ENCODE data around the gene LHFPL5. TPM values are rescaled to one million over a fixed set of nuclear protein-coding genes. Genes with fewer than 3 reads are reported as not detected.

The LHFPL5 gene
- total and polyA plus RNA-seq, 9 donors: 0.19 TPM; not detected in 8

DNA sequence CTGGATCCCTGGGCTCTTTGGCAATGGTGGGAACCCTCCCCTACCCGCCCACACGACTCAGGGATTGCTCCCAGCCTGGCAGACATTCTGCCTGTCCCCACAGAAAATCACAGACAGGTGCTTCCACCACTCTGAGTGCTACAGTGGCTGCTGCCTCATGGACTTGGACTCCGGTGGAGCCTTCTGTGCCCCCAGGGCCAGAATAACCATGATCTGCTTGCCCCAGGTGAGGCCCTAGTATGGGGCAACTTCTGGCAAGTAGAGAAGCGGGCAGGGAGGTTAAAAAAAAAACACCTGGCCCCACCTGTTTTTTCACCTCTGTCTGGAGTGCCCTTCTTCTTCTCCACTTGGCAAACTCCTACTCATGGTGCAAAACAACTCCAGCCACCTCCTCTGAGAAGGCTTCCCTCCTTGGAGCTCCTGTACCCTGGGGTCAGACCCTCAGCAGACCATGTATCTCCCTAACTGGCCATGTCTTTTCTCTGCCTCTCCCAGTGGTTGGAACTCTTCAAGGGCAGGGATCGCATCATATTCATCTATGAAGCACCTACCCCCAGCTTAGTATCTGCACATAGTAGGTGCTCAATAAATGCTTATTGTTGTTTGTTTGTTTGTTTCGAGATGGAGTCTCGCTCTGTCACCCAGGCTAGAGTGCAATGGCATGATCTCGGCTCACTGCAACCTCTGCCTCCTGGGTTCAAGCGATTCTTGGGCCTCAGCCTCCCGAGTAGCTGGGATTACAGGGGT, 27.6 kb upstream of the LHFPL5 start:
- H3K27ac ChIP-seq (ENCODE audit: low read length): no peak overlapping the region
- peaks cover 23% of the 10 kb centered on the region for H3K27me3 ChIP-seq (ENCODE audit: control insufficient read depth, insufficient read depth, low read length)
- no peak overlapping the region for H3K4me3 ChIP-seq (ENCODE audit: low read length)
- H3K4me1 ChIP-seq (ENCODE audit: control insufficient read depth, insufficient read depth, low read length): no peaks in the 10 kb centered on the region
- H3K36me3 ChIP-seq (ENCODE audit: control insufficient read depth, insufficient read depth, low read length): no peaks in the 10 kb centered on the region
- WGBS (ENCODE audit: insufficient coverage): 83% methylated on average over 6 of the region's 10 CpGs
- H3K9me3 ChIP-seq (replicated peaks; ENCODE audit: control insufficient read depth, low read depth, low read length): no peaks in the 10 kb centered on the region
- no peak for DNase-seq

DNA sequence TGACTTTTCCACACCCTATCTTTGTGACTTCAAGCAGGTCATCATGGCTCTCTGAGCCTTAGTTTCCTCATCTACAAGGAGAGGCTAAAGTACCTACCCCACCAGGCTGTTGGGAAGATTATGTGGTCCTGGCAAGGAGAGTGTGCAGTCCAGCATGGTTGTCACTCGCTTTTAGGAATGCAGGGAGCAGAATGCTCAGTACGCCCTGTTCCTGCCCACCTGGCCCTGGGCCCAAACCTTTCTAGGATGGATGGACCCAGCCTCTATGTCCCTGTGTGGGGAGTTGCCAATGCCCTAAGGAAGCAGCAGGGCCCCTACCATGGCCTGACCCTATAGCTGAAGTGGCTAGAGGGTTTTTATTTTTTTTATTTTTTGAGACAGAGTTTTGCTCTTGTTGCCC, 26.7 kb upstream of the LHFPL5 start:
- H3K36me3 ChIP-seq (ENCODE audit: control insufficient read depth, insufficient read depth, low read length): no peaks in the 10 kb centered on the region
- H3K27ac ChIP-seq (ENCODE audit: low read length): no peak overlapping the region
- no peak for DNase-seq
- H3K4me1 ChIP-seq (ENCODE audit: control insufficient read depth, insufficient read depth, low read length): no peaks in the 10 kb centered on the region
- 82% methylated on average over 2 of the region's 2 CpGs for WGBS (ENCODE audit: insufficient coverage)
- H3K4me3 ChIP-seq (ENCODE audit: low read length): no peak overlapping the region
- no peaks in the 10 kb centered on the region for H3K9me3 ChIP-seq (replicated peaks; ENCODE audit: control insufficient read depth, low read depth, low read length)
- peaks cover 23% of the 10 kb centered on the region for H3K27me3 ChIP-seq (ENCODE audit: control insufficient read depth, insufficient read depth, low read length)

GRCh38 chr6:35780719-35781118, 24.4 kb upstream of the LHFPL5 start, which contains the start of gene CLPSL1:
Gene CLPSL1 (plus strand): TSS chr6:35781019. CDS start chr6:35781111, 92 bp downstream.
- Histone ChIP-seq H3K4me3 (ENCODE audit: low read length) (no peak within 1 kb of the TSS), H3K27ac (ENCODE audit: low read length) (no peak within 1 kb of the TSS), H3K4me1 (ENCODE audit: control insufficient read depth, insufficient read depth, low read length) (no peaks in the 10 kb centered on the region), H3K36me3 (ENCODE audit: control insufficient read depth, insufficient read depth, low read length) (no peaks in the 10 kb centered on the region), H3K27me3 (ENCODE audit: control insufficient read depth, insufficient read depth, low read length) (peaks cover 24% of the 10 kb centered on the region), H3K9me3 (replicated peaks; ENCODE audit: control insufficient read depth, low read depth, low read length) (no peaks in the 10 kb centered on the region)
- no peak for DNase-seq
- WGBS (ENCODE audit: insufficient coverage): 82% methylated on average over 3 of the region's 7 CpGs

GRCh38 chr6:35781290-35781689, 23.9 kb upstream of the LHFPL5 start:
- no peaks in the 10 kb centered on the region for H3K36me3 ChIP-seq (ENCODE audit: control insufficient read depth, insufficient read depth, low read length)
- H3K9me3 ChIP-seq (replicated peaks; ENCODE audit: control insufficient read depth, low read depth, low read length): no peaks in the 10 kb centered on the region
- no CpG with 5 or more reads among the region's 2 CpGs for WGBS (ENCODE audit: insufficient coverage)
- H3K27me3 ChIP-seq (ENCODE audit: control insufficient read depth, insufficient read depth, low read length): peaks cover 20% of the 10 kb centered on the region
- H3K4me3 ChIP-seq (ENCODE audit: low read length): no peak overlapping the region
- H3K4me1 ChIP-seq (ENCODE audit: control insufficient read depth, insufficient read depth, low read length): no peaks in the 10 kb centered on the region
- DNase-seq: no peak
- no peak overlapping the region for H3K27ac ChIP-seq (ENCODE audit: low read length)

DNA sequence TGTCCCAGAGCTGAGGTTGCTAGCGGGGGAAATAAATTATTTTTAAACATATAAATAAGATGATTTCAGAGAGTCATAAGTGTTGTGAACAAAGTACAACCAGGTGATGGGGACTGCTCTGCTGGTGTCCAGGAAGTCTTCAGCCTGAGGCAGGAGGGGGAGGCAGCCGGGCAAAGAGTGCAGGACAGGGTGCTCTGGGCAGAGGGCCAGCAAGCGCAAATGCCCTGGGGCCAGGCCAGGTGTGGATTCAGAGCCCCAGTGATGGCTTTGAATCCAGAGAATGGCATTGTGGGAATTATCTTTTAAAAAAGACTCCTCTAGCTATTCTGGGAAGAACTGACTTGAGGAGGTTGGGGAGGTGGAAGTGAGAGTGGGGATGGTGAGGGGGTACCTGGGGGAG, 22.7 kb upstream of the LHFPL5 start:
- no peaks in the 10 kb centered on the region for H3K9me3 ChIP-seq (replicated peaks; ENCODE audit: control insufficient read depth, low read depth, low read length)
- no peak overlapping the region for H3K27ac ChIP-seq (ENCODE audit: low read length)
- DNase-seq: no peak
- no peaks in the 10 kb centered on the region for H3K36me3 ChIP-seq (ENCODE audit: control insufficient read depth, insufficient read depth, low read length)
- 50% methylated on average over 2 of the region's 3 CpGs for WGBS (ENCODE audit: insufficient coverage)
- H3K4me3 ChIP-seq (ENCODE audit: low read length): no peak overlapping the region
- H3K27me3 ChIP-seq (ENCODE audit: control insufficient read depth, insufficient read depth, low read length): peaks cover 23% of the 10 kb centered on the region
- H3K4me1 ChIP-seq (ENCODE audit: control insufficient read depth, insufficient read depth, low read length): no peaks in the 10 kb centered on the region

DNA sequence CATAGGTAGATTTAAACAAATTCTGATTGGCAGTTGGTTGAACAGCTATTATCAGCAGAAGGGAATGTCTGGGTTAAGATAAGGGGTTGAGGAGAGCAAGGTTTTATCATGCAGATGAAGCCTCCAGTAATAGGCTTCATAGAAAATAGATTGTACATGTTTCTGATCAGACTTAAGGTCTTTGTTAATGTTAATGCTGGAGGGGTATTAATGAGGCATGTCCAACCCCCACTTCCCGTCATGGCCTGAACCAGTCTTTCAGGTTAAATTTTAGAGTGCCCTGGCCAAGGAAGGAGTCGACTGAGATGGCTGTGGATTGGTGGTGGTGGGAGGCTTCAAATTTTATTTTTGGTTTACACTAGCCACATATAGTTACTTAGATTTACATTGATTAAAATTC, 21.0 kb upstream of the LHFPL5 start:
- no CpG with 5 or more reads among the region's 2 CpGs for WGBS (ENCODE audit: insufficient coverage)
- H3K27me3 ChIP-seq (ENCODE audit: control insufficient read depth, insufficient read depth, low read length): peaks cover 28% of the 10 kb centered on the region
- H3K36me3 ChIP-seq (ENCODE audit: control insufficient read depth, insufficient read depth, low read length): no peaks in the 10 kb centered on the region
- H3K4me1 ChIP-seq (ENCODE audit: control insufficient read depth, insufficient read depth, low read length): no peaks in the 10 kb centered on the region
- DNase-seq: no peak
- no peaks in the 10 kb centered on the region for H3K9me3 ChIP-seq (replicated peaks; ENCODE audit: control insufficient read depth, low read depth, low read length)
- H3K27ac ChIP-seq (ENCODE audit: low read length): no peak overlapping the region
- no peak overlapping the region for H3K4me3 ChIP-seq (ENCODE audit: low read length)

DNA sequence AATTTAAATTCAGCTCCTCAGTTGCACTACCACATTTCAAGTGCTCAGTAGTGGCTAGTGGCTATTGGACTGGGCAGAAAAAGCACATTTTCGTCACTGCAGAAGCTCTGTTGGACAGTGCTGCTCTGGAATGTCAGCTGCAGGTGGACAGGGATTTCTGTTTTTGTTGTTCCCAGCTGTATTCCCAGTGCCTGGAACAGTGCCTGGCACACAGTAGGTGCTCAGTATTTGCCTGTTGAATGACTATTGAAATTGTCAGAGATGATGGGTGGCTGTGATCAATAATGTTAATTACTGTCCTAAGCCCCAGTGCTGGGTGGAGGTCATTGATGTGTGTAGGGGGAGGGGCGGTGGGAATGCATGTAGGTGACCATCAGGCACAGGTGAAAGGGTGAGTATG, 18.9 kb upstream of the LHFPL5 start:
- no peak overlapping the region for H3K4me3 ChIP-seq (ENCODE audit: low read length)
- 37% methylated on average over 2 of the region's 2 CpGs for WGBS (ENCODE audit: insufficient coverage)
- no peak overlapping the region for H3K27ac ChIP-seq (ENCODE audit: low read length)
- H3K27me3 ChIP-seq (ENCODE audit: control insufficient read depth, insufficient read depth, low read length): peaks cover 28% of the 10 kb centered on the region
- H3K36me3 ChIP-seq (ENCODE audit: control insufficient read depth, insufficient read depth, low read length): no peaks in the 10 kb centered on the region
- no peaks in the 10 kb centered on the region for H3K4me1 ChIP-seq (ENCODE audit: control insufficient read depth, insufficient read depth, low read length)
- no peak for DNase-seq
- no peaks in the 10 kb centered on the region for H3K9me3 ChIP-seq (replicated peaks; ENCODE audit: control insufficient read depth, low read depth, low read length)

GRCh38 chr6:35786810-35787209, 18.3 kb upstream of the LHFPL5 start:
- Histone ChIP-seq H3K27ac (ENCODE audit: low read length) (no peak overlapping the region), H3K9me3 (replicated peaks; ENCODE audit: control insufficient read depth, low read depth, low read length) (no peaks in the 10 kb centered on the region), H3K36me3 (ENCODE audit: control insufficient read depth, insufficient read depth, low read length) (no peaks in the 10 kb centered on the region), H3K4me3 (ENCODE audit: low read length) (no peak overlapping the region), H3K27me3 (ENCODE audit: control insufficient read depth, insufficient read depth, low read length) (peaks cover 28% of the 10 kb centered on the region), H3K4me1 (ENCODE audit: control insufficient read depth, insufficient read depth, low read length) (no peaks in the 10 kb centered on the region)
- no peak for DNase-seq
- WGBS (ENCODE audit: insufficient coverage): 29% methylated on average over 22 of the region's 25 CpGs

GRCh38 chr6:35787266-35788218, 17.6 kb upstream of the LHFPL5 start:
- no peaks in the 10 kb centered on the region for H3K9me3 ChIP-seq (replicated peaks; ENCODE audit: control insufficient read depth, low read depth, low read length)
- DNase-seq: no peak
- H3K27ac ChIP-seq (ENCODE audit: low read length): no peak overlapping the region
- H3K4me3 ChIP-seq (ENCODE audit: low read length): no peak overlapping the region
- peaks cover 27% of the 10 kb centered on the region for H3K27me3 ChIP-seq (ENCODE audit: control insufficient read depth, insufficient read depth, low read length)
- 77% methylated on average over 10 of the region's 13 CpGs for WGBS (ENCODE audit: insufficient coverage)
- no peaks in the 10 kb centered on the region for H3K4me1 ChIP-seq (ENCODE audit: control insufficient read depth, insufficient read depth, low read length)
- no peaks in the 10 kb centered on the region for H3K36me3 ChIP-seq (ENCODE audit: control insufficient read depth, insufficient read depth, low read length)

DNA sequence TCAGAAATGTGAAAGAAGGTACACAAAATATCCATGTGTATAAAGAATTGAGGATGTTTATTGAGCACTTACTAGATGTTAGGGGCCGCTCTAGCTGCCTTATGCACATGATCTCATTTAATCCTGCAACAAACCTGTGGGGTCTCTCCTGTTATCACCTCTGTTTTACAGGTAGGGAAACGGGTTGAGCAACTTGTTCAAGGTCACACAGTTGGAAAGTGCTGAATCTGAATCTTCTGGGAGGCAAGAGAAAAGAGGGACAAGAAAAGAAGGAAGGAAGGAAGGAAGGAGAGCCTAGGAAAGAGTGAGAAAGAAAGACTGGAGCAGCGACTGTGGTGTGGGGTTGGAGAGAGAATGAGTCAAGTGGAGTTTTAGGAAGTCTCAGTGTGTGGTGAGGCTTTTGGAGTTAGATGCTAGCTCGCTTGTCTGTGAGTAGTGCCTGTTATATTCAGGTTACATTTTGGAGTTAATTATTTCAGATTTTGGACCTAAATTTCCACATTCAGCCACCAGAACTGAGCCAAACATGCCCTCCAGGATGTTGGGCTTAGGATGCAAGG, 16.6 kb upstream of the LHFPL5 start:
- Histone ChIP-seq H3K4me3 (ENCODE audit: low read length) (no peak overlapping the region), H3K36me3 (ENCODE audit: control insufficient read depth, insufficient read depth, low read length) (no peaks in the 10 kb centered on the region), H3K9me3 (replicated peaks; ENCODE audit: control insufficient read depth, low read depth, low read length) (no peaks in the 10 kb centered on the region), H3K27me3 (ENCODE audit: control insufficient read depth, insufficient read depth, low read length) (peaks cover 27% of the 10 kb centered on the region), H3K4me1 (ENCODE audit: control insufficient read depth, insufficient read depth, low read length) (no peaks in the 10 kb centered on the region), H3K27ac (ENCODE audit: low read length) (no peak overlapping the region)
- DNase-seq: no peak
- WGBS (ENCODE audit: insufficient coverage): 70% methylated on average over 2 of the region's 4 CpGs
